Panc1 (cell line): ENCODE data around the gene CFD. TPM values are rescaled to one million over a fixed set of nuclear protein-coding genes. Genes with fewer than 3 reads are reported as not detected.
A peak's percentile ranks its signal among the peaks of the same experiment; 100 is the strongest.

ENCODE experiments used
- ATAC-seq: fragments of 200-7000 bp; cut with Tn5 transposase; 2 replicates; pipeline ENCODE4 v1.9.1; 2020; ENCODE audit warnings: mild to moderate bottlenecking, moderate library complexity
- BruUV-seq: library from RNA; stranded (reverse); fragments of 400-500 nt; replicated peaks from 2 replicates; lab custom pipeline; 2021; lab: Mats Ljungman, UMichigan
- CTCF ChIA-PET: fragments of 300-600 bp; sonication (Branson Sonifier 250); formaldehyde crosslinking; loops from one replicate; lab custom pipeline; 2022; ENCODE audit warnings: antibody characterized with exemption; lab: Charles Lee
- POLR2A ChIA-PET: fragments of 300-600 bp; sonication (Branson Sonifier 250); formaldehyde crosslinking; loops from one replicate; lab custom pipeline; 2022; ENCODE audit warnings: antibody characterized with exemption; lab: Charles Lee
- DNase-seq: peaks from one replicate; pipeline ENCODE4 v3.0.0-alpha.2; 2010; ENCODE audit warnings: low read depth, low spot score
- H3K27ac ChIP-seq: 2 replicates; pipeline ENCODE4 v1.5.1; 2011; ENCODE audit warnings: mild to moderate bottlenecking, low read length, inconsistent platforms
- H3K27me3 ChIP-seq: fragments of 200-500 bp; sonication (Bioruptor generic); 2 replicates; pipeline ENCODE4 v1.6.0; 2014; ENCODE audit warnings: low read length, inconsistent platforms; ENCODE audit not compliant: control insufficient read depth, insufficient read depth
- H3K36me3 ChIP-seq: fragments of 200-500 bp; sonication (Bioruptor generic); 2 replicates; pipeline ENCODE4 v1.5.1; 2014; ENCODE audit warnings: inconsistent platforms, mild to moderate bottlenecking, low read length, moderate library complexity; ENCODE audit not compliant: control insufficient read depth, insufficient read depth
- H3K4me1 ChIP-seq: 2 replicates; pipeline ENCODE4 v1.5.1; 2011; ENCODE audit warnings: inconsistent platforms, mild to moderate bottlenecking, low read length, moderate library complexity; ENCODE audit not compliant: control insufficient read depth, insufficient read depth
- H3K4me3 ChIP-seq, 2 experiments: 2 replicates each; pipeline ENCODE4 v1.5.1; 2011 to 2012; ENCODE audit warnings: low read depth in 2 of 2, low read length in 2 of 2, mild to moderate bottlenecking in 2 of 2, inconsistent platforms in 1 of 2, moderate library complexity in 1 of 2
- H3K9me3 ChIP-seq: fragments of 200-500 bp; sonication (Bioruptor generic); 2 replicates; pipeline ENCODE4 v1.5.1; 2014; ENCODE audit warnings: low read depth, mild to moderate bottlenecking, inconsistent platforms, low read length, moderate library complexity; ENCODE audit not compliant: control insufficient read depth, insufficient read depth
- CTCF ChIP-seq: fragments of 450-650 bp; IDR thresholded peaks from 2 replicates; pipeline ENCODE4 v1.5.1; 2017; ENCODE audit warnings: mild to moderate bottlenecking
- POLR2AphosphoS5 ChIP-seq: IDR thresholded peaks from 2 replicates; pipeline ENCODE4 v1.6.1; 2012; ENCODE audit warnings: mild to moderate bottlenecking, low read depth, low read length, moderate library complexity
- REST ChIP-seq, 2 experiments: IDR thresholded peaks; 2 replicates each; pipeline ENCODE4 v1.6.1; 2011 to 2012; ENCODE audit warnings: low read depth in 2 of 2, control low read depth in 1 of 2, low read length in 1 of 2, mild to moderate bottlenecking in 1 of 2, moderate library complexity in 1 of 2; ENCODE audit not compliant: insufficient read depth in 1 of 2
- SIN3A ChIP-seq: IDR thresholded peaks from 2 replicates; pipeline ENCODE4 v1.6.1; 2012; ENCODE audit warnings: low read depth, mild to moderate bottlenecking, low read length, moderate library complexity, borderline replicate concordance; ENCODE audit not compliant: insufficient read depth
- TCF7L2 ChIP-seq: IDR thresholded peaks from 2 replicates; pipeline ENCODE4 v1.6.1; 2011; ENCODE audit warnings: mild to moderate bottlenecking, low read depth, low read length, inconsistent platforms
- in situ Hi-C: cut with HindIII; loops from 2 replicates; pipeline ENCODE4 v1.10.0; 2016; ENCODE audit warnings: low sequenced_read_pairs, low pct_unique_long_range_greater_than_20kb
- intact Hi-C: fragments of 100-400 bp; cut with micrococcal nuclease; formaldehyde crosslinking; loops from one replicate; pipeline ENCODE4 v1.10.0; 2022; ENCODE audit not compliant: unreplicated experiment
- total RNA-seq: library from RNA; stranded (reverse); gene quantifications from one replicate; pipeline ENCODE4 v1.2.1, GENCODE V29; 2021; ENCODE audit not compliant: unreplicated experiment

The CFD gene
- total RNA-seq, 1 experiment from 2014 or later: 9.9 TPM

- Histone ChIP-seq H3K4me1 (no peaks in the 10 kb centered on the region), H3K27ac (no peak overlapping the region), H3K9me3 (no peaks in the 10 kb centered on the region), H3K4me3 (no peak overlapping the region), H3K36me3 (peaks cover 12% of the 10 kb centered on the region), H3K27me3 (no peaks in the 10 kb centered on the region)
- DNase-seq (no peak), ATAC-seq (no peak)
- ChIA-PET POLR2A (no interaction called here), CTCF (no interaction called here)
- TF ChIP-seq REST (IDR thresholded peaks at IDR 0.05; ENCODE audit: insufficient read depth in 1 of 2, low read depth in 2 of 2, low read length in 1 of 2): no peak
- no peak for TF ChIP-seq CTCF
- TF ChIP-seq TCF7L2: no peak
- TF ChIP-seq SIN3A: no peak
- no peak; the same call in none of the 2 replicates for TF ChIP-seq POLR2AphosphoS5
- in situ Hi-C loops (no loop called here), intact Hi-C loops (no loop called here)
- no TSS peak for BruUV-seq
Measured at GRCh38 chr19:810883-811489, 48.5 kb upstream of the CFD start.

GRCh38 chr19:811506-812048 lies 47.9 kb upstream of the CFD start:
- no peak for DNase-seq
- no peak for ATAC-seq
- Histone ChIP-seq H3K27me3 (no peaks in the 10 kb centered on the region), H3K4me3 (no peak overlapping the region), H3K27ac (no peak overlapping the region), H3K4me1 (no peaks in the 10 kb centered on the region), H3K36me3 (peaks cover 12% of the 10 kb centered on the region), H3K9me3 (no peaks in the 10 kb centered on the region)
- in situ Hi-C loops (no loop called here), intact Hi-C loops (no loop called here)
- ChIA-PET POLR2A (no interaction called here), CTCF (no interaction called here)
- TF ChIP-seq CTCF (no peak), REST (IDR thresholded peaks at IDR 0.05; ENCODE audit: insufficient read depth in 1 of 2, low read depth in 2 of 2, low read length in 1 of 2) (no peak), SIN3A (no peak), TCF7L2 (no peak), POLR2AphosphoS5 (no peak)
- BruUV-seq: TSS peak; percentile 83
